ENCODE measurements around the gene KCNAB2.

DNA sequence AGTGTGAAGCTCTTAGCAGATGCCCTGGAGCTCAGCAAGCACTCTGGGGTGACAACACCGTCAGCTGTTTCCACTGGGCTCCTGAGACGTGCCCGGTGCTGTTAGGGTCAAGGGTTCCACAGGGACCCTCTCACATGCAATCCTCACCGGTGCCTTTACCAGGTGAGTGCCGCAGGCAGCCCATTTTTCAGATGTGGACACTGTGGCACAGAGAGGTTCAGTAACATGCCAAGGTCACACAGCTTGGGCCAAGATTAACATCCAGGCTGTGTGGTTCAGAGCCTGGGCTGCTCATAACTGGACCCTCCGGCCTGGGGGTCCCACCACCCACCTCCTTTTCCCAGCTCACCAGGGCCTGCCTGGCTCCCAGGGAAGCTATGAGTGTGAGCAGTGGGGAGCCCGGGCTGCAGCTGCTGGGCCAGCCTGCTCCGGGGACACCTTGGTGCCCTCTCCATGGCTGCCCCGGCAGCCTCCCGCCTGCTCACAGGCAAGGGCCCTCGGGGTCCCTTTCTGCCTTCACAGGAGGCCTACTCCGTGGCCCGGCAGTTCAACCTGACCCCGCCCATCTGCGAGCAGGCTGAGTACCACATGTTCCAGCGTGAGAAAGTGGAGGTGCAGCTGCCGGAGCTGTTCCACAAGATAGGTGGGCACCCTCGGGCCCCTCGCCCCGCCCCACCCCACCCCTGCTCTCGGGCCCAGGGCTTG, 49.3 kb downstream of the KCNAB2 start:
- TF ChIP-seq CTCF (IDR thresholded peaks at IDR 0.05; ENCODE audit: low read depth, low read length, poor library complexity, severe bottlenecking) (no peak), EZH2phosphoT487 (IDR thresholded peaks at IDR 0.05; ENCODE audit: borderline replicate concordance, low read length) (no peak)
